Stimulated activated CD4-positive, alpha-beta T cell treated with anti-CD3 and anti-CD28 coated beads, Interleukin-4, amount 100 ng/mL, for 24 hours (primary cell): Measurements from ENCODE around the gene CD7.

ENCODE experiments used
- DNase-seq: peaks from one replicate; pipeline ENCODE4 v3.0.0-alpha.2; 2020

The CD7 gene

GRCh38 chr17:82328141-82328993 lies 11.0 kb upstream of the CD7 start:
- no peak for DNase-seq

GRCh38 chr17:82327757-82328140 lies 10.3 kb upstream of the CD7 start:
- DNase-seq = no peak

DNA sequence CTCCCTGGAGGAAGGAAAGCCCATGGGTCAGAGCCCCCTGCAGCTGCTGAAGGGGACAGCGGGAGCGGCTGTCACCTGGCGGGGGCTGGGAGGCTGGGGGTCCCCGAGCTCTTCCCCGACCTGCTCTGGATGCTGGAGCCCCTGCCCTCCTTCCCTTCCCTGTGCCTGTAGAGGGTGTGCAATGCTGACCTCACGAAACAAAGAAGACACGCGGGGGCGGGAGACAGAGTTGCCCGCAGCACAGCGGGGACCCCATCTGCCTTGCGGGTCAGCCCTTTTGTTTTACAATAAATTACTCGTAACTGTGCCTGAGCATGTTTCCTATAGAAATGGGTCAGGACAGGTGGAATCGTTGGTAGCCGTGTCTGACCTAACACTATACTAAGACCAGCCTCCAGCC lies 9.9 kb upstream of the CD7 start:
- DNase-seq = no peak

DNA sequence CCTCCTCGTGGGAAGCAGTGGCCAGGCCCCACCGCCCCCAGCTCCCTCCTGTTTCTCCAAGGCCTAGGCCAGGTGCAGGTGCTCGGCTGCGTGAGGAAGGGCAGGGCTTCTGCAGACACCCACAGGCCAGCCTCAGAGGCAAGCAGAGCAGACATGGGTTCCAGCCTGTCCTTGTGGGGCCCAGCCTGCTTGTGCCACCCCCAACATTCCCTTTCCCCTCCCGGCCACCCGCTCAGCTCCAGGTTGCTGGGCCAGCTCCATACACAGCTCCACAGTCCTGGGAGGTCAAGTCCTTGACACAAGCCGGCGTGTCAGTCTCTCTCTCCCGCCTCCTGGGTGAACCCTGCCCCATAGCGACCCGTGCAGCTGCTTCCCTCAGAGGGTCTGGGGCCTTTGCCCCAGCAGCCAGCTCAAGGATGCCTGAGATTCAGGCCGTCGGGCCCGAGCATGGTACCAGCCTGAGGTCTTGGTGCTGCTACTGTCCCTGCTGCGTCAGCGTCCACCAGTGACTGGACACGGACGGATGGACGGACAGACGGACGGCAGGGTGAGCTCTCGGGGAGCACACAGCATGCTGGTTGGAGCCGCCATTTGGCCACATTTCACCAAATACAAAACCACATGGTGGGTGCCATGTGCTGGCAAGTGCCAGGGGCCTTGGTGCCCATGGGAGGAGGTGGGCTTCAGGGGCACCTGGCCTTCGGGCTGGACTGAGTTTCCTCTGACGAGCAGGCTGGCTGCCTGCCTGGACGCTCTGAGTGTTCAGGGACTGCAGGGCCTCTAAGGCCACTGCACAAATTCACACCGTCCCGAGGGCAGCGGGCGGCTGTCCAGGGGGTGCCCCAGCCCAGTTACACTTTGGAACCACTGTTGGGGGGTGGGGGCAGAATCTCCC lies 8.1 kb upstream of the CD7 start:
- DNase-seq = no peak

DNA sequence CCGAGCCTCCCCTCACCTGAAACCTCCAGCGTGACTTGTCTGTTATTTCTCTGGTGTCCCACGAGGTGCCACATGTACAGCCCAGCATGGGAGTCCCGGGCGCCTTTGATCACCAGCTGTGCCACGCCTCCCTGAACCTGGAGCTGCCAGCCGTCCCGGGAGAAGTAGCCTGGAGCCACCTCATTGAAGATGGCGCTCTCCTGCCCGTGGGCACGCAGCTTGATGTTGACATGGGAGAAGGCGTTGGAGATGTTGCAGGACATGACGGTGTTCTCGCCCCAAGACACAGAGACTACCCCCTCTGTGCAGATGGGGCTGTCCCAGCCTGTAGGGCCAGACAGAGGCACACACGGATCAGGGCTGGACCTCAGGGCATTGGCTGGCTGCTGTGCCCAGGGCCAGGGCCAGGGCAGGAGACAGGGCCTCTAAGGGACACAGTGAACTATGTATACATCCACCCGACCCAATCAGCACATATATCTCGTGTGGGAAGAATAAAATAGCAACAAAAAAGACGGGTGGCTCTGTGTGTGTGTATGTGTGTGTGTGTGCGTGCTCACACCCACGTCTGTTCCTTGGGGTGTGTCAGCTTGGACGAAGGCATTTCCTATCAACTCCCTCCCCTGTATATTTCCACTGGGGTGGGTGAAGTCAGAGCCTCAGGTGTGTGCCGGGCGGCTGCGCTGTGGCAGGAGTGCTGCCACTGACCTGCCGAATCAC lies 7.3 kb upstream of the CD7 start:
- no peak for DNase-seq

GRCh38 chr17:82323514-82324234 lies 6.3 kb upstream of the CD7 start:
- DNase-seq = no peak

DNA sequence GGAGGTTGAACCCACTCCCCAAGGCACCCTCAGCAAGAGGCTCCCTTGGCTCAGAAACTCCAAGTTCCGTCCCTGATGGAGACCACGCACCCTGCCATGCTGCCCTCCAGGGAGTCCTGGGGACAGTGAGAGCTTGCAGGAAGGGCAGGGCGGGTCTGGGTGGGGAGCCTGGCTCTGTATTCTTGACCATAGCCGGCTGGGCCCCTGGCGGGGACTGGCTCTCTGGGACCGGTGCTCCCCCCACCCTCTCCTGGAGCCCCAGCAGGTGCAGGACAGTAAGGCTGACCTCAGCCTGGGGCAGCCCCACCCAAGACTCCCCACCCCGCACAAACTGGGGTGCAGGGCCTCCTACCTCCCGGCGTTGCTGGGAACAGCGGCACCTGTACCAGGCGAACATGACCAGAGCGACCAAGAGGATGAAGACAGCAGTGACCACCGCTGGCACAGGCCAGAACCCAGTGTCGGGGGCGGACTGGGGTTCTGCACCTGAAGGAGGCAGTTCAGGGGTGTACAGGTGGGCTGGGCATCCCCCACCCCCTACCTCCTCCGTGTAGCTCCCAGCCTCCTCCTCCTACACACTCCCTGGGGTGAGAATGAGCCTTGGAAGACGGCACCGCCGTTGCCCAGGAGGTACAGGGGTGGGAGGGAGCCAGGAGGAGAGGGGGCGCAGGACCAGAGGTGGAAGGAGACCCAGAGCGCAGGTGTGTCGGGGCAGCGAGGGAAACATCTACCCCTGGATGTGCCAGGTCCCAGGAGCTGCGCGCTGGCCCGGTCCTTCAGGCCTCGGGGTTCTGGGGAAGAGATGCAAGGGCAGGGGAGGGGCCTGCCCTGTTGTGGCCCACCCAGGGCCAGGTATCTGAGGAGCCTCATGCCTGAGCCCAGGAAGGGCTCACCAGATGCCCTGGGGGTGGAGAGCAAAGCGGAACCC lies 5.4 kb upstream of the CD7 start:
- DNase-seq = no peak

GRCh38 chr17:82321947-82322466 lies 4.6 kb upstream of the CD7 start:
- no peak for DNase-seq

DNA sequence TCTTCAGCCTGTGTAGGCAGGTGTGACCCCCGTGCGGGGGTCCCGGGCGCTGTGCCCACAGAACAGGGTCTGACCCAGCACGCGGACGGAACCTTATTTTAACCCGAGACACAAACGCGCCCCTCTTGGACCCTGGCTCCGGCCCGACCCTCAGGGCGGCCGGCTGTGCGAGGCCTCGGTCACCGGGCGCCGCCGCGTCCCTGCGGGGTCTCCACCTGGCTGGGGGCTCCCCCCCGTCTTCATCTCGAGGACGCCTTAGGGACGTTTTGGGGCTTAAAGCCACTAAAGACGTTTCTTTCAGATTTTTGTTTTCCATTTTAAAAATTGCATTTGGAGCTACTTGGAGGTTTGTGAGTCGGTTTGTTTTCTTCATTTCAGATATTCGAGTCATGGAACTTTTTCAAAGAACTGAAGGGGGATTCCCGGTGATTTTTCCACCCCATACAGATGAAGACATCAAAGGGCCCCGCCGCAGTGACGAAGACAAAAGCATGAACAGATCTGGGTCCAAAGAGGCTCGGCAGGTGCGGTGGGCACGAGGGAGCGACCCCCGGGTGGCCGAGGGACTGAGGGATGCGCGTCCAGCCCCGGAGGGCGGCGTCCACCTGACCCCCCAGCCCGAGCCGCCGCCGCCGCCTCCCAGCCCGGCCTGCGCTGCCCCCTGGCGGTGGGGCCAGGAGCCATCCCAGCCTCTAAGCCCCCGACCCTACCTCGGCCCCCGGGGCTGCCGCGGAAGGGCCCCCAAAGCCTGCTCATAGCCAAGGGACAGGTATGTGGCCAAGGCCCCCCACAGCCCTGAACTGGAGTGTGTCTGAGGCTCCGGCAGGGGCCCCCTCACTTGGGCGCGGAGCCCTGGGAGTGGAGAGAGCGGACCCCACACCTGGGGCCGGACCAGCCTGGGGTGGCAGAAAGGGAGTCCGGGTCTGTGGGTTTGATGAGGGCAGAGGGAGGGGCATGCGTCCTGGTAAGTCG lies 3.8 kb upstream of the CD7 start:
- DNase-seq = peak; percentile 87

DNA sequence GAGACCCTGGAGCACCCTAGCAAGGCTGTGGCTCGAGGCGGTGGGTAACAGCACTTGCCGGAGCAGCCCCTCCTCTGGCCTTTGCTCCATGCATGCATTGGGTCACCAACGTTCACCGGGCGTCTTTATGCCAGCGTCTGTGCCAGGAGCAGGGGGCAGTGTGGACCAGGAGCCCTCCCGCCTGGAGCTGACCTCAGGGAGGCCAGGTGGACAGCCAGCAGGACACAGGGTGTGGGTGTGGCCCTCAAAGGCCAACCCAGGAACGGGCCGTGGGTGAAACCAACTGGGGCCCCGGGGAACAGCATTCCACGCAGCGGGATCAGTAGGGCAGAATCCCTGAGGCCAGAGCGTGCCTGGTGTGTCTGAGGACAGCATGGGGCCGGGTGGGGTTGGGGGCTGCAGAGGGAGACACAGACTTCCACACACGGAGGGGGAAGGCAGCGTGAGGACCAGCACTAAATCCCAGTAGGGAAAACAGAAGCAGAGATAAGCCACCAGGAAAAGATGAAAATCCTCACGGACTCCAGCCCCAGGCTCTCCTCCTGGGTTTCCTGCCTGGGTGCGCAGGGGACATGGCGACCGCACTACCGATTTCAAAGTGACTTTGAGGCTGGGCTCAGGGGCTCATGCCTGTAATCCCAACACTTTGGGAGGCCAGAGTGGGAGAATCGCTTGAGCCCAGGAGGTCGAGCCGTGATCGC lies 2.9 kb upstream of the CD7 start:
- DNase-seq = no peak

- no peak for DNase-seq
Measured at GRCh38 chr17:82319619-82320062, 2.2 kb upstream of the CD7 start.

DNA sequence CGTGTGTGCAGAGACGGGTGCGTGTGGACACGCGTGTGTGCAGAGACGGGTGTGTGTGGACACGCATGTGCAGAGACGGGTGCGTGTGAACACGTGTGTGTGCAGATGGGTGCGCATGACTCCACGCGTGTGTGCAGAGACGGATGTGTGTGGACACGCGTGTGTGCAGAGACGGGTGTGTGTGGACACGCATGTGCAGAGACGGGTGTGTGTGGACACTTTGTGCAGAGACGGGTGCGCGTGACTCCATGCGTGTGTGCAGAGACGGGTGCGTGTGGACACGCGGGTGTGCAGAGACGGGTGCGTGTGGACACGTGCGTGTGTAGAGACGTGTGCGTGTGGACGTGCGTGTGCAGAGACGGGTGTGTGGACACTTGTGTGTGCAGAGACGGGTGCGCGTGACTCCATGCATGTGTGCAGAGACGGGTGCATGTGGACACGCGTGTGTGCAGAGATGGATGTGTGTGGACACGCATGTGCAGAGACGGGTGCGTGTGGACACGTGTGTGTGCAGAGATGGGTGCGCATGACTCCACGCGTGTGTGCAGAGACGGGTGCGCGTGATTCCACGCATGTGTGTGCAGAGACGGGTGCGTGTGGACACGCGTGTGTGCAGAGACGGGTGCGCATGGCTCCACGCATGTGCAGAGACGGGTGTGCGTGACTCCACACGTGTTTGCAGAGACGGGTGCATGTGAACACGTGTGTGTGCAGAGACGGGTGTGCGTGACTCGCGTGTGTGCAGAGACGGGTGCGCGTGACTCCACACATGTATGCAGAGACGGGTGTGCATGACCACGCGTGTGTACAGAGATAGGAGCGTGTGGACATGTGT lies 1.6 kb upstream of the CD7 start:
- DNase-seq = no peak

DNA sequence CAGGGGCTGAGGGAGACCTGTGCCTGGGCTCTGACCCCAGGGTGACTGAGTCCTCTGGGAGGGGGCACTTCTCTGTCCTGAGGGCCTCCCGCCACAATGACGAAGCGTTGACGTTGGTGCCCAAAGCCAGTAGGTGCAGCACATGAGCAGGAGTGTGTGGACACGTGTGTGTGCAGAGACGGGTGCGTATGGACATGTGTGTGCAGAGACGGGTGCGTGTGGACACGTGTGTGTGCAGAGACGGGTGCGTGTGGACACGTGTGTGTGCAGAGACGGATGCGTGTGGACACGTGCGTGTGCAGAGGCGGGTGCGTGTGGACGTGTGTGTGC lies 726 bp upstream of the CD7 start:
- DNase-seq = no peak

GRCh38 chr17:82316651-82317393 lies 586 bp downstream of the CD7 start:
- no peak for DNase-seq

DNA sequence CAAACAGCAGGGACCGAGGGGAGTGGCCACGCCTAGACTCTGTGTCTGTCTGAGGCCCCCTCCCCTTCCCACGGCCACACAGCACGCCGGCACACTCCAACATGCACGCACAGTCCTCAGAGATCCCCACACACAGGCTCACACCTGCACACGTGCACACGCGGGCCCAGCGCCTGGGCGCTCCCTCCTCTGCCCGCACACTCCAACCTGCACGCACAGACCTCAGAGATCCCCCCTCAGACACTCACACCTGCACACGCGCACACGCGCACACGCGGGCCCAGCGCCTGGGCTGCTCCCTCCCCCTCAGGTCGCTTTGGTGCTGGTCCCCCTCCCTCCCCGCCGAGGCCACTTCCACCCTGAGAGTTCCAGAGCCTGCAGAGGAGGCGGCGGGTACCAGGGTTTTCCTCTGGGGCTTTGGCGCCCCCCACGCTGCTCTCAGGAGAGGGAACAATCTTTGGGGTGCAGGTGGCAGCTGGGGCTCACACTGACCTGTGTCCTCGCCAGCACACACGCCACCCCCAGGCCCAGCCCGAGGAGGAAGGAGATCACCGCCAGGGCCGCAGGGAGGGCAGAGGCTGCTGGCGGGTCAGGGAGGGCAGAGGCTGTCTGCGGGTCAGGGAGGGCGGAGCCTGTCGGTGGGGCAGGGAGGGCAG lies 1.6 kb downstream of the CD7 start:
- DNase-seq = peak; percentile 52

- DNase-seq = no peak
Measured at GRCh38 chr17:82314727-82315605, 2.4 kb downstream of the CD7 start.
